ENCODE results near the gene KPNA1. TPM values are rescaled to one million over a fixed set of nuclear protein-coding genes. Genes with fewer than 3 reads are reported as not detected.

Gene KPNA1
- total and polyA plus RNA-seq, 2 of the 13 experiments (the other 11 are each of a cell fraction or from before 2014, with no cell fraction given), result 15.4 to 30.0 TPM

DNA sequence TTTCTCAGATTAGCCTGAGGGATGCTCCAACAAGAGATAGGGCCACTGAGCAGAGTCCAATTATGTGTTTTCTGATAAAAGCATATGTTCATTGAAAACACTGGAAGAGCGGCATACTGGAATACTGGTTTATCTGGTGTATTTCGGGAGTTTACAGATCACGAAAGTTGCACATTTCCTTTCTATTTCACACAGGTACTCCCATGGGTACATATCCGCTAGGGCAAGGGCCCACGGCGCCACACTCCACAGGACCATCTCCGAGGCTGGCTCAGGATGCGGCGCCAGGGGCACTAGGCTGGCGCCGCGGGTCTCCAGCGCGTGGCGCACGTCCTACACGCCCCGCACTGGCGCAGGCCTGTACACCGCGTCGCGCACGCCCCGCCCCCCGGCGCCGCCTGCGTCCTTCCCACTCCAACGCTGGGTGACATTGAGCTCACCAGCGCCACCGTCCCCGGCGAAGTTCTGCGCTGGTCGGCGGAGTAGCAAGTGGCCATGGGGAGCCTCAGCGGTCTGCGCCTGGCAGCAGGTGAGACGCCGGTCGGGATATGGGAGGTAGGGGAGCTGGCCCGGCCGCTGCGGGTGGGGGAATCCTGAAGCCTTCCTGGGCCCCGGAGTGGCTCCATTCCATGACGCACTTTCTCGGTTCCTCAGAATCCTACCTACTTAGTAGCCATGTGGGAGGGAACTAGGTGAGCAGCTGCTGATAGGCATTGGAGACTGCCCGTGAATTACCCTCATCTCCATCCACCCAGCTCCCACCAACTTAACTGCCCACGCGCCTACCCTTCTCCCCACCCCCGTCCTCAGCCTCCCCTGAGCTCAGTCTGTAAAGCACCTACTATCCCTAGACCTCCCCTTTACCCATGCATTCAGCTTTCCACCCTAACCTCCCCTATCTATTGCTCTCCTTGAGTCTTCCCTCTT is 130.7 kb downstream of the KPNA1 start, which contains the start of gene FAM162A (continued):
- TF ChIP-seq, protein P1, sequence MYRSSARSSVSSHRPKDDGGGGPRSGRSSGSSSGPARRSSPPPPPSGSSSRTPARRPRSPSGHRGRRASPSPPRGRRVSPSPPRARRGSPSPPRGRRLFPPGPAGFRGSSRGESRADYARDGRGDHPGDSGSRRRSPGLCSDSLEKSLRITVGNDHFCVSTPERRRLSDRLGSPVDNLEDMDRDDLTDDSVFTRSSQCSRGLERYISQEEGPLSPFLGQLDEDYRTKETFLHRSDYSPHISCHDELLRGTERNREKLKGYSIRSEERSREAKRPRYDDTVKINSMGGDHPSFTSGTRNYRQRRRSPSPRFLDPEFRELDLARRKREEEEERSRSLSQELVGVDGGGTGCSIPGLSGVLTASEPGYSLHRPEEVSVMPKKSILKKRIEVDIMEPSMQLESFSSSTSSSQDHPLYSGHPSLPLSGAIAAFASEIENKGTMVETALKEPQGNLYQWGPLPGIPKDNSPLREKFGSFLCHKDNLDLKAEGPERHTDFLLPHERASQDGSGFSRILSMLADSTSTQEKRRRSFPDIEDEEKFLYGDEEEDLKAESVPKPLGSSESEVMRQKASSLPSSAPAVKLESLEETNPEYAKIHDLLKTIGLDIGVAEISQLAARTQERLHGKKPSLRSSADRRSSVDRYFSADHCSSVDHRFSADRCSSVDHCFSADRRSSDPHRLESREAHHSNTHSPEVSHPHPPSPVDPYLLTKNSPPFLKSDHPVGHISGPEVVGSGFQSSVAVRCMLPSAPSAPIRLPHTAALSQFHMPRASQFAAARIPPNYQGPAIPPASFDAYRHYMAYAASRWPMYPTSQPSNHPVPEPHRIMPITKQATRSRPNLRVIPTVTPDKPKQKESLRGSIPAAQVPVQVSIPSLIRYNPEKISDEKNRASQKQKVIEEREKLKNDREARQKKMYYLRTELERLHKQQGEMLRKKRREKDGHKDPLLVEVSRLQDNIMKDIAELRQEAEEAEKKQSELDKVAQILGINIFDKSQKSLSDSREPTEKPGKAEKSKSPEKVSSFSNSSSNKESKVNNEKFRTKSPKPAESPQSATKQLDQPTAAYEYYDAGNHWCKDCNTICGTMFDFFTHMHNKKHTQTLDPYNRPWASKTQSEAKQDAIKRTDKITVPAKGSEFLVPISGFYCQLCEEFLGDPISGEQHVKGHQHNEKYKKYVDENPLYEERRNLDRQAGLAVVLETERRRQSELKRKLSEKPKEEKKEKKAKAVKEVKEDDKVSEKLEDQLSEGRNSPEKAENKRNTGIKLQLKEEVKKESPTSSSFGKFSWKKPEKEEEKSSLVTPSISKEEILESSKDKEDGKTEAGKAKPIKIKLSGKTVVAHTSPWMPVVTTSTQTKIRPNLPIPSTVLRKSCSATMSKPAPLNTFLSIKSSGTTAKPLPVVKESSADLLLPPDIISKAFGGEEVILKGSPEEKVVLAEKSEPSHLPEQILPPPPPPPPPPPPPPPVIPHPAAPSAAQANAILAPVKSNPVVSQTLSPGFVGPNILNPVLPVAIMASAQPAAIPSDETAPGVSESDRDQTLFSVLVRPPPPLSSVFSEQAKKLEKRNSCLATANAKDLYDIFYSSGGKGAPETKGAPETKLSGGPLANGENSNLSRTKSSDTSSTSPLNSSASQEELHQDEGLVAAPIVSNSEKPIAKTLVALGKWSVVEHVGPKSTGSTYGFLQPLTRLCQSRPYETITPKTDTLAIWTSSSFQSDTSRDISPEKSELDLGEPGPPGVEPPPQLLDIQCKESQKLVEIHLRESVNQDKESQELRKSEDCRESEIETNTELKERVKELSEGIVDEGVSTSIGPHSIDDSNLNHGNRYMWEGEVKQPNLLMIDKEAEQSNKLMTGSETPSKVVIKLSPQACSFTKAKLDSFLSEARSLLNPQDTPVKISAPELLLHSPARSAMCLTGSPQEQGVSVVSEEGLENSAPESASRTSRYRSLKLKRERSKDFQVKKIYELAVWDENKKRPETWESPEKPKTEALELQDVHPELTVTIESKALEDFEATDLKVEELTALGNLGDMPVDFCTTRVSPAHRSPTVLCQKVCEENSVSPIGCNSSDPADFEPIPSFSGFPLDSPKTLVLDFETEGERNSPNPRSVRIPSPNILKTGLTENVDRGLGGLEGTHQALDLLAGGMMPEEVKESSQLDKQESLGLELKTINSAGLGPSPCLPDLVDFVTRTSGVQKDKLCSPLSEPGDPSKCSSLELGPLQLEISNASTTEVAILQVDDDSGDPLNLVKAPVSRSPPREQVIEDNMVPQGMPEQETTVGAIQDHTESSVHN (CRISPR knock-in tag; IDR thresholded peaks at IDR 0.05), result peak; percentile 88; the same call in 1 of the 2 replicates
- TF ChIP-seq GATAD2A (CRISPR knock-in tag; IDR thresholded peaks at IDR 0.05) (peak; percentile 77), ZNF605 (CRISPR knock-in tag; IDR thresholded peaks at IDR 0.05) (no peak; the same call in 1 of the 2 replicates), GFI1 (CRISPR knock-in tag; IDR thresholded peaks at IDR 0.05; ENCODE audit: borderline replicate concordance) (no peak; the same call in 1 of the 2 replicates), ZNF232 (CRISPR knock-in tag; IDR thresholded peaks at IDR 0.05; ENCODE audit: borderline replicate concordance) (peak; percentile 79; the same call in 1 of the 2 replicates), NRL (CRISPR knock-in tag; IDR thresholded peaks at IDR 0.05; ENCODE audit: borderline replicate concordance) (no peak; the same call in 1 of the 2 replicates), CCDC6 (CRISPR knock-in tag; IDR thresholded peaks at IDR 0.05) (peak; percentile 91), SOX5 (CRISPR knock-in tag; IDR thresholded peaks at IDR 0.05; ENCODE audit: borderline replicate concordance) (peak; percentile 71)
- TF ChIP-seq, protein P2, sequence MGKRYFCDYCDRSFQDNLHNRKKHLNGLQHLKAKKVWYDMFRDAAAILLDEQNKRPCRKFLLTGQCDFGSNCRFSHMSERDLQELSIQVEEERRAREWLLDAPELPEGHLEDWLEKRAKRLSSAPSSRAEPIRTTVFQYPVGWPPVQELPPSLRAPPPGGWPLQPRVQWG (CRISPR knock-in tag; IDR thresholded peaks at IDR 0.05; ENCODE audit: borderline replicate concordance, low read depth), result no peak
- TF ChIP-seq, protein P3, sequence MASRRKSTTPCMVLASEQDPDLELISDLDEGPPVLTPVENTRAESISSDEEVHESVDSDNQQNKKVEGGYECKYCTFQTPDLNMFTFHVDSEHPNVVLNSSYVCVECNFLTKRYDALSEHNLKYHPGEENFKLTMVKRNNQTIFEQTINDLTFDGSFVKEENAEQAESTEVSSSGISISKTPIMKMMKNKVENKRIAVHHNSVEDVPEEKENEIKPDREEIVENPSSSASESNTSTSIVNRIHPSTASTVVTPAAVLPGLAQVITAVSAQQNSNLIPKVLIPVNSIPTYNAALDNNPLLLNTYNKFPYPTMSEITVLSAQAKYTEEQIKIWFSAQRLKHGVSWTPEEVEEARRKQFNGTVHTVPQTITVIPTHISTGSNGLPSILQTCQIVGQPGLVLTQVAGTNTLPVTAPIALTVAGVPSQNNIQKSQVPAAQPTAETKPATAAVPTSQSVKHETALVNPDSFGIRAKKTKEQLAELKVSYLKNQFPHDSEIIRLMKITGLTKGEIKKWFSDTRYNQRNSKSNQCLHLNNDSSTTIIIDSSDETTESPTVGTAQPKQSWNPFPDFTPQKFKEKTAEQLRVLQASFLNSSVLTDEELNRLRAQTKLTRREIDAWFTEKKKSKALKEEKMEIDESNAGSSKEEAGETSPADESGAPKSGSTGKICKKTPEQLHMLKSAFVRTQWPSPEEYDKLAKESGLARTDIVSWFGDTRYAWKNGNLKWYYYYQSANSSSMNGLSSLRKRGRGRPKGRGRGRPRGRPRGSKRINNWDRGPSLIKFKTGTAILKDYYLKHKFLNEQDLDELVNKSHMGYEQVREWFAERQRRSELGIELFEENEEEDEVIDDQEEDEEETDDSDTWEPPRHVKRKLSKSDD (CRISPR knock-in tag; IDR thresholded peaks at IDR 0.05; ENCODE audit: low read depth), result peak; percentile 94
- TF ChIP-seq, protein P4, sequence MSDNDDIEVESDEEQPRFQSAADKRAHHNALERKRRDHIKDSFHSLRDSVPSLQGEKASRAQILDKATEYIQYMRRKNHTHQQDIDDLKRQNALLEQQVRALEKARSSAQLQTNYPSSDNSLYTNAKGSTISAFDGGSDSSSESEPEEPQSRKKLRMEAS (IDR thresholded peaks at IDR 0.05), result peak; percentile 96
- TF ChIP-seq, protein P5, sequence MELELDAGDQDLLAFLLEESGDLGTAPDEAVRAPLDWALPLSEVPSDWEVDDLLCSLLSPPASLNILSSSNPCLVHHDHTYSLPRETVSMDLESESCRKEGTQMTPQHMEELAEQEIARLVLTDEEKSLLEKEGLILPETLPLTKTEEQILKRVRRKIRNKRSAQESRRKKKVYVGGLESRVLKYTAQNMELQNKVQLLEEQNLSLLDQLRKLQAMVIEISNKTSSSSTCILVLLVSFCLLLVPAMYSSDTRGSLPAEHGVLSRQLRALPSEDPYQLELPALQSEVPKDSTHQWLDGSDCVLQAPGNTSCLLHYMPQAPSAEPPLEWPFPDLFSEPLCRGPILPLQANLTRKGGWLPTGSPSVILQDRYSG (CRISPR knock-in tag; IDR thresholded peaks at IDR 0.05), result peak; percentile 78; the same call in 1 of the 2 replicates
- TF ChIP-seq, protein P6, sequence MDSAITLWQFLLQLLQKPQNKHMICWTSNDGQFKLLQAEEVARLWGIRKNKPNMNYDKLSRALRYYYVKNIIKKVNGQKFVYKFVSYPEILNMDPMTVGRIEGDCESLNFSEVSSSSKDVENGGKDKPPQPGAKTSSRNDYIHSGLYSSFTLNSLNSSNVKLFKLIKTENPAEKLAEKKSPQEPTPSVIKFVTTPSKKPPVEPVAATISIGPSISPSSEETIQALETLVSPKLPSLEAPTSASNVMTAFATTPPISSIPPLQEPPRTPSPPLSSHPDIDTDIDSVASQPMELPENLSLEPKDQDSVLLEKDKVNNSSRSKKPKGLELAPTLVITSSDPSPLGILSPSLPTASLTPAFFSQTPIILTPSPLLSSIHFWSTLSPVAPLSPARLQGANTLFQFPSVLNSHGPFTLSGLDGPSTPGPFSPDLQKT (CRISPR knock-in tag; IDR thresholded peaks at IDR 0.05; ENCODE audit: borderline replicate concordance), result no peak

All from HepG2 (cell line).